Right renal pelvis (tissue), 4 donors: Measurements from ENCODE around the gene SPEM3. TPM values are rescaled to one million over a fixed set of nuclear protein-coding genes. Genes with fewer than 3 reads are reported as not detected.

Source experiments
- polyA plus RNA-seq, 4 donors: library from polyadenylated mRNA; unstranded; fragments of 120-200 nt; gene quantifications; one replicate each; pipeline ENCODE4 v1.2.1, GENCODE V29; 2013; ENCODE audit not compliant: insufficient read length in 4 of 4

The SPEM3 gene
- polyA plus RNA-seq, 4 donors: not detected

Other genes starting within 250 kb of the SPEM3 start
- gene ASGR1, start 249.5 kb upstream of the SPEM3 start, polyA plus RNA-seq: 1 to 10 TPM; 4.6 to 8.1 (median 5.2) TPM
- 10 to 100 TPM; 30.3 to 40.3 (median 32.9) TPM for gene DLG4, start 209.0 kb upstream of the SPEM3 start, polyA plus RNA-seq
- 100 to 1,000 TPM; 421 to 519 (median 462) TPM for gene ACADVL, start 208.9 kb upstream of the SPEM3 start, polyA plus RNA-seq
- 10 to 100 TPM; 49.9 to 65.1 (median 50.9) TPM for gene DVL2, start 194.3 kb upstream of the SPEM3 start, polyA plus RNA-seq
- gene PHF23, start 189.4 kb upstream of the SPEM3 start, polyA plus RNA-seq: 10 to 100 TPM; 57.4 to 66.4 (median 60.9) TPM
- gene GABARAP, start 186.4 kb upstream of the SPEM3 start, polyA plus RNA-seq: 100 to 1,000 TPM; 389 to 496 (median 451) TPM
- 100 to 1,000 TPM; 147 to 167 (median 159) TPM for gene CTDNEP1, start 177.1 kb upstream of the SPEM3 start, polyA plus RNA-seq
- 10 to 100 TPM; 40.3 to 55.8 (median 50.5) TPM for gene ELP5, start 176.6 kb upstream of the SPEM3 start, polyA plus RNA-seq
- gene CLDN7, start 166.4 kb upstream of the SPEM3 start, polyA plus RNA-seq: 10 to 100 TPM; 45.0 to 66.0 (median 51.8) TPM
- gene SLC2A4, start 147.1 kb upstream of the SPEM3 start, polyA plus RNA-seq: 1 to 10 TPM; 1.8 to 2.9 (median 2.5) TPM
- 1 to 10 TPM; 2.9 to 4.2 (median 3.4) TPM for gene YBX2, start 134.2 kb upstream of the SPEM3 start, polyA plus RNA-seq
- gene EIF5A, start 121.2 kb upstream of the SPEM3 start, polyA plus RNA-seq: 100 to 1,000 TPM; 297 to 355 (median 333) TPM
- 100 to 1,000 TPM in 2 of 4 donors, 10 to 100 TPM in 2; 86.3 to 106 (median 99.6) TPM for gene GPS2, start 113.5 kb upstream of the SPEM3 start, polyA plus RNA-seq
- gene NEURL4, start 99.5 kb upstream of the SPEM3 start, polyA plus RNA-seq: 10 to 100 TPM; 28.3 to 33.3 (median 30.7) TPM
- 1 to 10 TPM; 5.7 to 9.1 (median 6.0) TPM for gene ACAP1, start 92.3 kb upstream of the SPEM3 start, polyA plus RNA-seq
- 10 to 100 TPM; 12.4 to 13.6 (median 12.9) TPM for gene KCTD11, start 76.7 kb upstream of the SPEM3 start, polyA plus RNA-seq
- not detected for gene TMEM95, start 73.7 kb upstream of the SPEM3 start, polyA plus RNA-seq
- gene TNK1, start 47.8 kb upstream of the SPEM3 start, polyA plus RNA-seq: 1 to 10 TPM; 3.2 to 7.2 (median 4.5) TPM
- gene PLSCR3, start 34.3 kb upstream of the SPEM3 start, polyA plus RNA-seq: 10 to 100 TPM; 30.5 to 46.3 (median 38.1) TPM
- gene TMEM256, start 24.8 kb upstream of the SPEM3 start, polyA plus RNA-seq: 100 to 1,000 TPM in 1 of 4 donors, 10 to 100 TPM in 3; 78.9 to 105 (median 86.2) TPM
- gene NLGN2, start 21.0 kb upstream of the SPEM3 start, polyA plus RNA-seq: 10 to 100 TPM; 22.8 to 32.6 (median 24.9) TPM
- under 1 TPM in 1 of 4 donors, not detected in 3; 0.09 TPM for gene SPEM1, start 8.5 kb upstream of the SPEM3 start, polyA plus RNA-seq
- under 1 TPM in 2 of 4 donors, not detected in 2; 0.12 TPM for gene SPEM2, start 3.2 kb upstream of the SPEM3 start, polyA plus RNA-seq
- 1 to 10 TPM; 3.6 to 5.6 (median 4.3) TPM for gene TMEM102, start 6.6 kb downstream of the SPEM3 start, polyA plus RNA-seq
- 1 to 10 TPM; 6.0 to 8.6 (median 7.8) TPM for gene FGF11, start 10.7 kb downstream of the SPEM3 start, polyA plus RNA-seq
- 10 to 100 TPM; 10.1 to 11.7 (median 11.3) TPM for gene CHRNB1, start 16.2 kb downstream of the SPEM3 start, polyA plus RNA-seq
- gene ZBTB4, start 50.8 kb downstream of the SPEM3 start, polyA plus RNA-seq: 10 to 100 TPM; 38.6 to 47.4 (median 44.3) TPM
- under 1 TPM in 3 of 4 donors, not detected in 1; 0.16 to 0.22 (median 0.21) TPM for gene SLC35G6, start 52.6 kb downstream of the SPEM3 start, polyA plus RNA-seq
- 100 to 1,000 TPM; 117 to 158 (median 121) TPM for gene POLR2A, start 55.5 kb downstream of the SPEM3 start, polyA plus RNA-seq
- 10 to 100 TPM; 25.3 to 32.5 (median 29.0) TPM for gene TNFSF12, start 120.2 kb downstream of the SPEM3 start, polyA plus RNA-seq
- gene TNFSF13, start 129.9 kb downstream of the SPEM3 start, polyA plus RNA-seq: 10 to 100 TPM; 13.2 to 17.8 (median 14.3) TPM
- 10 to 100 TPM; 68.1 to 81.1 (median 78.1) TPM for gene SENP3, start 133.1 kb downstream of the SPEM3 start, polyA plus RNA-seq
- gene CD68, start 150.8 kb downstream of the SPEM3 start, polyA plus RNA-seq: 10 to 100 TPM; 43.0 to 78.7 (median 53.9) TPM
- 100 to 1,000 TPM; 110 to 122 (median 119) TPM for gene MPDU1, start 155.0 kb downstream of the SPEM3 start, polyA plus RNA-seq
- gene SOX15, start 161.2 kb downstream of the SPEM3 start, polyA plus RNA-seq: 1 to 10 TPM; 3.3 to 4.3 (median 4.0) TPM
- gene FXR2, start 186.0 kb downstream of the SPEM3 start, polyA plus RNA-seq: 10 to 100 TPM; 46.5 to 54.2 (median 46.9) TPM
- gene SAT2, start 199.0 kb downstream of the SPEM3 start, polyA plus RNA-seq: 100 to 1,000 TPM; 124 to 145 (median 139) TPM
- 1 to 10 TPM; 3.5 to 5.7 (median 4.0) TPM for gene SHBG, start 201.3 kb downstream of the SPEM3 start, polyA plus RNA-seq
- gene ATP1B2, start 222.1 kb downstream of the SPEM3 start, polyA plus RNA-seq: 10 to 100 TPM; 18.6 to 26.1 (median 21.2) TPM